SU-DHL-6 (cell line): Measurements from ENCODE around the gene MDM4.
"Not testable (repeated sequence)": the region's sequence is repeated elsewhere in the genome, so short reads cannot be mapped to it uniquely, and the experiment has no call there.

ENCODE experiments used
- H2AFZ ChIP-seq: fragments of 200-600 bp; sonication (generic); 2 replicates; pipeline ENCODE4 v1.6.1; 2014; ENCODE audit warnings: low read depth, mild to moderate bottlenecking, moderate library complexity, mixed read lengths, antibody characterized with exemption, low read length; ENCODE audit not compliant: severe bottlenecking
- H3F3A ChIP-seq: fragments of 200-600 bp; shearing (Covaris generic); 2 replicates; pipeline ENCODE4 v1.6.0; 2016; ENCODE audit warnings: antibody characterized with exemption, mild to moderate bottlenecking; ENCODE audit not compliant: insufficient read depth
- H3K27ac ChIP-seq: fragments of 200-600 bp; sonication (generic); 2 replicates; pipeline ENCODE4 v1.5.1; 2016; ENCODE audit warnings: low read depth, mild to moderate bottlenecking, low read length, moderate library complexity, mixed read lengths
- H3K27me3 ChIP-seq: fragments of 200-600 bp; sonication (generic), shearing (Covaris generic); 2 replicates; pipeline ENCODE4 v1.6.0; 2014; ENCODE audit warnings: mild to moderate bottlenecking, low read length
- H3K36me3 ChIP-seq: fragments of 200-600 bp; sonication (generic); 2 replicates; pipeline ENCODE4 v1.6.1; 2014; ENCODE audit warnings: mild to moderate bottlenecking, low read length, mixed read lengths
- H3K4me2 ChIP-seq: fragments of 300-600, 200-600 bp; shearing (Covaris generic), sonication (generic); 2 replicates; pipeline ENCODE4 v1.6.0; 2014; ENCODE audit warnings: low read length, low read depth, mild to moderate bottlenecking; ENCODE audit not compliant: poor library complexity, severe bottlenecking
- H3K4me3 ChIP-seq: fragments of 200-600 bp; sonication (generic); 2 replicates; pipeline ENCODE4 v1.5.1; 2014; ENCODE audit warnings: antibody characterized with exemption, low read length, mild to moderate bottlenecking, mixed read lengths; ENCODE audit not compliant: insufficient read depth, poor library complexity, severe bottlenecking
- H3K79me2 ChIP-seq: fragments of 200-600 bp; sonication (generic); 2 replicates; pipeline ENCODE4 v1.6.1; 2014; ENCODE audit warnings: mild to moderate bottlenecking, low read length, moderate library complexity; ENCODE audit not compliant: insufficient read depth
- H3K9ac ChIP-seq: fragments of 200-600 bp; sonication (generic); 2 replicates; pipeline ENCODE4 v1.7.0; 2014; ENCODE audit warnings: mild to moderate bottlenecking, low read length
- H3K9me2 ChIP-seq: fragments of 200-600 bp; sonication (generic); replicated peaks from 2 replicates; pipeline ENCODE4 v1.6.1; 2014; ENCODE audit warnings: low read length; ENCODE audit not compliant: insufficient read depth
- H3K9me3 ChIP-seq: fragments of 200-600 bp; sonication (generic); 2 replicates; pipeline ENCODE4 v1.6.1; 2014; ENCODE audit warnings: low read length, mixed read lengths; ENCODE audit not compliant: insufficient read depth
- H4K20me1 ChIP-seq: fragments of 200-600 bp; sonication (generic); 2 replicates; pipeline ENCODE4 v1.6.1; 2014; ENCODE audit warnings: low read depth, mild to moderate bottlenecking, antibody characterized with exemption, low read length, moderate library complexity, mixed read lengths
- EZH2phosphoT487 ChIP-seq: fragments of 200-600 bp; sonication (generic), shearing (Covaris generic); conservative IDR thresholded peaks from 2 replicates; pipeline ENCODE4 v1.6.1; 2018; ENCODE audit warnings: mild to moderate bottlenecking, antibody characterized with exemption, low read length, moderate library complexity, mixed read lengths
- TF ChIP-seq, protein P1 (sequence below): fragments of 200-600 bp; sonication (generic); IDR thresholded peaks from one replicate; pipeline ENCODE4 v1.5.1; 2017; ENCODE audit warnings: antibody characterized with exemption, mild to moderate bottlenecking, low read length, moderate library complexity; ENCODE audit not compliant: insufficient read depth, poor library complexity, severe bottlenecking

MDM4 gene

DNA sequence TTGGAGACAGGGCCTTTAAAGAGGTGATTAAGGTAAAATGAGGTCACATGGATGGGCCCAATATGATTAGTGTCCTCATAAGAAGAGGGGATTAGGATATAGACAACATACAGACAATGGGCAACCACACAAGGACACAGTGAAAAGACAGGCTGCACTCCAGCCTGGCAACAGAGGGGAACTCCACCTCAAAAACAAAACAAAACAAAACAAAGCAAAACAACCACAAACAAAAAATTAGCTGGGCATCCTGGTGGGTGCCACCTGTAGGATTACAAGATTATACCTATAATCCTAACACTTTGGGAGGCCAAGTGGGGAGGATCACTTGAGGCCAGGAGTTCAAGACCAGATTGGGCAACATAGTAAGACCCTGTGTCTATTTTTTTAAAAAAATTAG is 4.8 kb upstream of the MDM4 start:
- Histone ChIP-seq H3K27me3 (no peaks in the 10 kb centered on the region), H3K79me2 (peaks cover 1% of the 10 kb centered on the region)

GRCh38 chr1:204513117-204513716 is 3.0 kb upstream of the MDM4 start:
- H3K27ac ChIP-seq = peak overlapping the region; percentile 96
- H3K4me2 ChIP-seq = peak overlapping the region; percentile 71
- peak overlapping the region; percentile 44 for H3K4me3 ChIP-seq
- H3K27me3 ChIP-seq = no peaks in the 10 kb centered on the region
- no peak overlapping the region for H2AFZ ChIP-seq
- H3F3A ChIP-seq = peaks cover 64% of the 10 kb centered on the region
- peak overlapping the region; percentile 31; the same call in 1 of the 2 replicates for H3K9ac ChIP-seq
- no peaks in the 10 kb centered on the region for H4K20me1 ChIP-seq
- no peaks in the 10 kb centered on the region for H3K9me3 ChIP-seq
- peaks cover 20% of the 10 kb centered on the region for H3K79me2 ChIP-seq
- H3K36me3 ChIP-seq = no peaks in the 10 kb centered on the region
- H3K9me2 ChIP-seq = no peaks in the 10 kb centered on the region
- TF ChIP-seq, protein P1, sequence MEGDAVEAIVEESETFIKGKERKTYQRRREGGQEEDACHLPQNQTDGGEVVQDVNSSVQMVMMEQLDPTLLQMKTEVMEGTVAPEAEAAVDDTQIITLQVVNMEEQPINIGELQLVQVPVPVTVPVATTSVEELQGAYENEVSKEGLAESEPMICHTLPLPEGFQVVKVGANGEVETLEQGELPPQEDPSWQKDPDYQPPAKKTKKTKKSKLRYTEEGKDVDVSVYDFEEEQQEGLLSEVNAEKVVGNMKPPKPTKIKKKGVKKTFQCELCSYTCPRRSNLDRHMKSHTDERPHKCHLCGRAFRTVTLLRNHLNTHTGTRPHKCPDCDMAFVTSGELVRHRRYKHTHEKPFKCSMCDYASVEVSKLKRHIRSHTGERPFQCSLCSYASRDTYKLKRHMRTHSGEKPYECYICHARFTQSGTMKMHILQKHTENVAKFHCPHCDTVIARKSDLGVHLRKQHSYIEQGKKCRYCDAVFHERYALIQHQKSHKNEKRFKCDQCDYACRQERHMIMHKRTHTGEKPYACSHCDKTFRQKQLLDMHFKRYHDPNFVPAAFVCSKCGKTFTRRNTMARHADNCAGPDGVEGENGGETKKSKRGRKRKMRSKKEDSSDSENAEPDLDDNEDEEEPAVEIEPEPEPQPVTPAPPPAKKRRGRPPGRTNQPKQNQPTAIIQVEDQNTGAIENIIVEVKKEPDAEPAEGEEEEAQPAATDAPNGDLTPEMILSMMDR = no peak
- TF ChIP-seq EZH2phosphoT487 = no peak

More for the DNA sequence above, 4.8 kb upstream of the MDM4 start:
- peak overlapping the region; percentile 31; the same call in 1 of the 2 replicates for H3K27ac ChIP-seq
- H3K9ac ChIP-seq = no peak overlapping the region
- no peak for TF ChIP-seq EZH2phosphoT487
- TF ChIP-seq, protein P1 = no peak
- no peaks in the 10 kb centered on the region for H3K9me3 ChIP-seq
- no peak overlapping the region for H2AFZ ChIP-seq
- no peak overlapping the region for H3K4me3 ChIP-seq
- H3K4me2 ChIP-seq = no peak overlapping the region
- peaks cover 61% of the 10 kb centered on the region for H3F3A ChIP-seq
- no peaks in the 10 kb centered on the region for H3K9me2 ChIP-seq
- H3K36me3 ChIP-seq = no peaks in the 10 kb centered on the region
- no peaks in the 10 kb centered on the region for H4K20me1 ChIP-seq

GRCh38 chr1:204514828-204515227 is 1.4 kb upstream of the MDM4 start:
- H3K9me3 ChIP-seq = no peaks in the 10 kb centered on the region
- peaks cover 67% of the 10 kb centered on the region for H3F3A ChIP-seq
- no peaks in the 10 kb centered on the region; the same call in 1 of the 2 replicates for H3K36me3 ChIP-seq
- H3K4me2 ChIP-seq = peak overlapping the region; percentile 71
- peak overlapping the region; percentile 96 for H3K27ac ChIP-seq
- no peak overlapping the region for H2AFZ ChIP-seq
- no peaks in the 10 kb centered on the region for H3K9me2 ChIP-seq
- H3K79me2 ChIP-seq = peaks cover 36% of the 10 kb centered on the region
- TF ChIP-seq EZH2phosphoT487 = no peak
- TF ChIP-seq, protein P1 = no peak
- peak overlapping the region; percentile 86; the same call in 1 of the 2 replicates for H3K9ac ChIP-seq
- H4K20me1 ChIP-seq = no peaks in the 10 kb centered on the region
- no peaks in the 10 kb centered on the region for H3K27me3 ChIP-seq
- H3K4me3 ChIP-seq = no peak overlapping the region

DNA sequence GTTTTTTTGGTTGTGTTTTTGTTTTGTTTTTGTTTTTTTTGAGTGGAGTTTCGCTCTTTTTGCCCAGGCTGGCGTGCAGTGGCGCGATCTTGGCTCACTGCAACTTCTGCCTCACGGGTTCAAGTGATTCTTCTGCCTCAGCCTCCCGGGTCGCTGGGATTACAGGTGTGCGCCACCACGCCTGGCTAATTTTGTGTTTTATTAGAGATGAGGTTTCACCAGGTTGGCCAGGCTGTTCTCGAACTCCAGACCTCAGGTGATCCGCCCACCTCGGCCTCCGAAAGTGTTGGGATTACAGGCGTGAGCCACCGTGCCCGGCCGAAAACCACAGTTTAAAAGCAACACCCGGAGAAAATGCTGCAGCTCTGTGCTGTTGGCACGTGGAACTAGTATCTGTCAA is 1.2 kb downstream of the MDM4 start:
- peak overlapping the region; percentile 96 for H3K27ac ChIP-seq
- not testable (repeated sequence) for H3K9me2 ChIP-seq, H3K27me3 ChIP-seq, H2AFZ ChIP-seq, H3K9me3 ChIP-seq, H3K36me3 ChIP-seq
- H3F3A ChIP-seq = peaks cover 69% of the 10 kb centered on the region
- H3K4me3 ChIP-seq = peak overlapping the region; percentile 89
- H3K9ac ChIP-seq = peak overlapping the region; percentile 86
- peak overlapping the region; percentile 71 for H3K4me2 ChIP-seq
- H4K20me1 ChIP-seq = peaks cover 11% of the 10 kb centered on the region
- H3K79me2 ChIP-seq = peaks cover 58% of the 10 kb centered on the region
